Astrocyte (in vitro differentiated cells and primary cell): ENCODE measurements around the gene COG1. TPM values are rescaled to one million over a fixed set of nuclear protein-coding genes. Genes with fewer than 3 reads are reported as not detected.
A peak's percentile ranks its signal among the peaks of the same experiment; 100 is the strongest.

Source experiments
- DNase-seq: peaks from one replicate; pipeline ENCODE4 v3.0.0-alpha.2; 2010; ENCODE audit warnings: low read depth
- FAIRE-seq: peaks from 2 replicates; lab custom pipeline; 2011; peaks lifted over from hg19 to GRCh38; lab: Jason Lieb, UNC
- H2AFZ ChIP-seq: 2 replicates; pipeline ENCODE4 v1.6.0; 2012; ENCODE audit warnings: low read depth, low read length, inconsistent platforms
- H3K27ac ChIP-seq: 2 replicates; pipeline ENCODE4 v1.5.1; 2011; ENCODE audit warnings: low read depth, low read length, inconsistent platforms
- H3K27me3 ChIP-seq: 2 replicates; pipeline ENCODE4 v1.6.0; 2011; ENCODE audit warnings: low read length, inconsistent platforms; ENCODE audit not compliant: insufficient read depth
- H3K36me3 ChIP-seq: 2 replicates; pipeline ENCODE4 v1.5.1; 2011; ENCODE audit warnings: low read length, inconsistent platforms; ENCODE audit not compliant: insufficient read depth
- H3K4me1 ChIP-seq: 2 replicates; pipeline ENCODE4 v1.5.1; 2011; ENCODE audit warnings: low read length, inconsistent platforms; ENCODE audit not compliant: insufficient read depth
- H3K4me2 ChIP-seq: 2 replicates; pipeline ENCODE4 v1.6.0; 2012; ENCODE audit warnings: low read length, inconsistent platforms
- H3K4me3 ChIP-seq: 2 replicates; pipeline ENCODE4 v1.5.1; 2011; ENCODE audit warnings: low read depth, mild to moderate bottlenecking, low read length, inconsistent platforms; ENCODE audit not compliant: insufficient read depth
- H3K79me2 ChIP-seq: 2 replicates; pipeline ENCODE4 v1.6.0; 2012; ENCODE audit warnings: mild to moderate bottlenecking, low read length, inconsistent platforms; ENCODE audit not compliant: insufficient read depth
- H3K9ac ChIP-seq: 2 replicates; pipeline ENCODE4 v1.6.0; 2012; ENCODE audit warnings: mild to moderate bottlenecking, low read length, inconsistent platforms
- H3K9me3 ChIP-seq: 2 replicates; pipeline ENCODE4 v1.5.1; 2012; ENCODE audit warnings: low read depth, mild to moderate bottlenecking, low read length, inconsistent platforms; ENCODE audit not compliant: insufficient read depth
- H4K20me1 ChIP-seq: 2 replicates; pipeline ENCODE4 v1.6.0; 2012; ENCODE audit warnings: low read length, inconsistent platforms; ENCODE audit not compliant: insufficient read depth
- H3K27ac Mint-ChIP-seq: one replicate; pipeline ENCODE4 v1.8.0; 2021; ENCODE audit warnings: mild to moderate bottlenecking, mixed read lengths; ENCODE audit not compliant: unreplicated experiment
- H3K27me3 Mint-ChIP-seq: one replicate; pipeline ENCODE4 v1.8.0; 2021; ENCODE audit warnings: low read depth, mixed read lengths; ENCODE audit not compliant: unreplicated experiment
- H3K36me3 Mint-ChIP-seq: one replicate; pipeline ENCODE4 v1.8.0; 2021; ENCODE audit warnings: low read depth, mixed read lengths; ENCODE audit not compliant: unreplicated experiment
- H3K4me1 Mint-ChIP-seq: one replicate; pipeline ENCODE4 v1.8.0; 2021; ENCODE audit warnings: low read depth, mixed read lengths; ENCODE audit not compliant: unreplicated experiment
- H3K4me3 Mint-ChIP-seq: one replicate; pipeline ENCODE4 v1.8.0; 2021; ENCODE audit warnings: mild to moderate bottlenecking, moderate library complexity, mixed read lengths; ENCODE audit not compliant: unreplicated experiment
- H3K9me3 Mint-ChIP-seq: one replicate; pipeline ENCODE4 v1.8.0; 2021; ENCODE audit warnings: mild to moderate bottlenecking, mixed read lengths; ENCODE audit not compliant: unreplicated experiment
- EZH2 ChIP-seq: IDR thresholded peaks from 2 replicates; pipeline ENCODE4 v1.6.1; 2012; ENCODE audit warnings: mild to moderate bottlenecking, low read length, inconsistent platforms; ENCODE audit not compliant: insufficient read depth
- total RNA-seq: library from RNA; stranded (reverse); gene quantifications from 2 replicates; pipeline ENCODE4 v1.2.1, GENCODE V29; 2021
- TF ChIP-seq, protein P1 (sequence below): IDR thresholded peaks from 2 replicates; pipeline ENCODE4 v1.5.1; 2011; ENCODE audit warnings: low read depth, mild to moderate bottlenecking, inconsistent platforms, low read length, moderate library complexity; ENCODE audit not compliant: insufficient read depth

Gene COG1
- total RNA-seq, 1 donor from 2014 or later = 34.4 TPM

DNA sequence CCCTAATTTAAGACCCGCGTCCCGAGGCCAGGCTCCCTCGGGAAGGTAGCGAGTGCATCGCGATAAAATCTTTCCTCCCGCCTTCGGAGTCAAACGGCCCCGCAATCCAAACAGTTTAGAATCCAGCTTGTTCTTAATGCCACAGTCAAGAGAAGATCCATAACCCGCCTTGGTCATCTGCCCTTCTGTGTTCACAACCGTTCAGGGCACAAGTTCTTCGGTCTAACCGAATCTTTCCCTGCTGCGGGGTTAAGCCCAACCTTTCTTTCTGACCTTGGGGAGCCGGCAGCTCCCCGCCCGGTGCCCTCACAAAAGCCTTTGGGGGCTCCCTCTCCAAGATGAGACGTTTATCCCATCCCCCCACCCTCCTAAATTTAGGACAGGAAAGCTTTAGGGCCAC is 38.5 kb downstream of the COG1 start:
- Histone ChIP-seq H2AFZ (peak overlapping the region; percentile 90), H3K27ac (peak overlapping the region; percentile 71), H3K36me3 (peaks cover 5% of the 10 kb centered on the region), H3K9me3 (no peaks in the 10 kb centered on the region), H3K4me2 (peak overlapping the region; percentile 98), H3K4me3 (peak overlapping the region; percentile 86), H3K27me3 (no peaks in the 10 kb centered on the region), H3K4me1 (peaks cover 32% of the 10 kb centered on the region), H4K20me1 (peaks cover 26% of the 10 kb centered on the region), H3K79me2 (peaks cover 73% of the 10 kb centered on the region), H3K9ac (peak overlapping the region; percentile 87)
- Mint-ChIP-seq H3K9me3 (no peaks in the 10 kb centered on the region), H3K4me3 (peak overlapping the region; percentile 99), H3K4me1 (peaks cover 36% of the 10 kb centered on the region), H3K27ac (peak overlapping the region; percentile 95), H3K36me3 (peaks cover 6% of the 10 kb centered on the region), H3K27me3 (no peaks in the 10 kb centered on the region)
- DNase-seq (no peak), FAIRE-seq (no peak)
- TF ChIP-seq, protein P1, sequence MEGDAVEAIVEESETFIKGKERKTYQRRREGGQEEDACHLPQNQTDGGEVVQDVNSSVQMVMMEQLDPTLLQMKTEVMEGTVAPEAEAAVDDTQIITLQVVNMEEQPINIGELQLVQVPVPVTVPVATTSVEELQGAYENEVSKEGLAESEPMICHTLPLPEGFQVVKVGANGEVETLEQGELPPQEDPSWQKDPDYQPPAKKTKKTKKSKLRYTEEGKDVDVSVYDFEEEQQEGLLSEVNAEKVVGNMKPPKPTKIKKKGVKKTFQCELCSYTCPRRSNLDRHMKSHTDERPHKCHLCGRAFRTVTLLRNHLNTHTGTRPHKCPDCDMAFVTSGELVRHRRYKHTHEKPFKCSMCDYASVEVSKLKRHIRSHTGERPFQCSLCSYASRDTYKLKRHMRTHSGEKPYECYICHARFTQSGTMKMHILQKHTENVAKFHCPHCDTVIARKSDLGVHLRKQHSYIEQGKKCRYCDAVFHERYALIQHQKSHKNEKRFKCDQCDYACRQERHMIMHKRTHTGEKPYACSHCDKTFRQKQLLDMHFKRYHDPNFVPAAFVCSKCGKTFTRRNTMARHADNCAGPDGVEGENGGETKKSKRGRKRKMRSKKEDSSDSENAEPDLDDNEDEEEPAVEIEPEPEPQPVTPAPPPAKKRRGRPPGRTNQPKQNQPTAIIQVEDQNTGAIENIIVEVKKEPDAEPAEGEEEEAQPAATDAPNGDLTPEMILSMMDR = no peak
- TF ChIP-seq EZH2 = no peak

DNA sequence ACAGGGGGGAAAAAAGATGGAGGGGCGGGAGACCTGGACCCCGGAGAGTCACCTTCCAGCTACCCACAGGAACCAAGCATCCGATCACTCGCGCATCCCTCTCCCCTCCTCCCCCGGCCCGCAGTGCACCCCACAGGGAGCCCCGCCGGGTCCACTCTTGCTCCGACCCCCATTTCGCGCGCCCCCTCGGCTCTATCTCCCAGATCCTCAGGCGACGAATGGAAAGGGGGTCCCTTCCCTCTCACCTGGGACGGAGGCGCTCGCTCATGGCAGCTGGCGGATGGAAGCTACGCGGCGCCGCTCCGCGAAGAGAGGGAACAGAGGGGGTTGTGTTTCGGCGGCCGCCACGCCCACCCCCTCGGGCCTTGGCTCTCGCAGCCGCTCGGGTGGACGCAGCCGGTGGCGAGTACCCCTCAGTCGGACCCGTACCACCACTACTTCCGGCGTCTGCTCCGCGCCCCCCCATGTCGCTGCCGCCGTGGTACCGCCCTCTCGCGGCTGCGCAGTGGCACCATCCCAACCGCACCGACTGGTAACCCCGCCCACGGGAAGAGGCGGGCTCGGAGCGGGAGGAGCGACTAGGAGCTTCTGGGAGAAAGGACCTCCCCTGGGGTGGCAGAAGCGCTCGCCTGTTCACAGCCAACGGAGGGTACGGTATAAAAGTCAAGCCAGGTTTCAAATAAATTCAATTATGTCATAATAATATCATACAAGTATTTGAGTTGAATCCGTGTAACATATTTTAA is 39.2 kb downstream of the COG1 start:
- peak overlapping the region; percentile 86 for H3K4me3 ChIP-seq
- FAIRE-seq = no peak
- H3K4me1 Mint-ChIP-seq = peaks cover 31% of the 10 kb centered on the region

More for the DNA sequence above, 39.2 kb downstream of the COG1 start:
- Histone ChIP-seq H3K27me3 (no peaks in the 10 kb centered on the region), H3K4me2 (peak overlapping the region; percentile 98), H3K79me2 (peaks cover 67% of the 10 kb centered on the region), H3K36me3 (peaks cover 9% of the 10 kb centered on the region), H3K9me3 (no peaks in the 10 kb centered on the region), H3K9ac (peak overlapping the region; percentile 87), H3K4me1 (peaks cover 26% of the 10 kb centered on the region), H4K20me1 (peaks cover 27% of the 10 kb centered on the region), H2AFZ (peak overlapping the region; percentile 90), H3K27ac (peak overlapping the region; percentile 71)
- TF ChIP-seq, protein P1 = no peak
- no peak for TF ChIP-seq EZH2
- peak; percentile 79 for DNase-seq
- Mint-ChIP-seq H3K9me3 (no peaks in the 10 kb centered on the region), H3K36me3 (peaks cover 7% of the 10 kb centered on the region), H3K27me3 (no peaks in the 10 kb centered on the region), H3K4me3 (peak overlapping the region; percentile 99), H3K27ac (peak overlapping the region; percentile 95)
